Measurements from ENCODE around the gene SOX4. TPM values are rescaled to one million over a fixed set of nuclear protein-coding genes. Genes with fewer than 3 reads are reported as not detected.

The SOX4 gene
- total RNA-seq, 2 experiments from 2014 or later, result 1.6 TPM

GRCh38 chr6:21599051-21599696 lies 5.6 kb downstream of the SOX4 start:
- H3K27me3 Mint-ChIP-seq, result peaks cover 41% of the 10 kb centered on the region
- ChIA-PET POLR2A (interaction anchor here (1.6 kb wide), 1 partner anchor 11 kb away, joined by 7 read pairs; no protein-coding TSS in a partner anchor), CTCF (interaction anchor here (0.7 to 3.4 kb wide), 2 partner anchors 10 to 11 kb away, joined by 3 to 17 read pairs; no protein-coding TSS in a partner anchor)
- TF ChIP-seq CTCF (IDR thresholded peaks at IDR 0.05), result no peak
- no peaks in the 10 kb centered on the region for H3K9me3 Mint-ChIP-seq
- intact Hi-C loops (cut with micrococcal nuclease), result loop anchor here (5.0 kb wide), 1 partner anchor 68 kb away; no protein-coding TSS in a partner anchor
- no peak overlapping the region for H3K27ac Mint-ChIP-seq
- DNase-seq, result no peak
- no peak overlapping the region for H3K4me3 Mint-ChIP-seq
- H3K4me1 Mint-ChIP-seq (ENCODE audit: low read depth), result peaks cover 30% of the 10 kb centered on the region
- H3K36me3 Mint-ChIP-seq (ENCODE audit: low read depth), result no peaks in the 10 kb centered on the region
- ATAC-seq, result no peak

- Mint-ChIP-seq H3K27ac (no peak overlapping the region), H3K4me1 (ENCODE audit: low read depth) (peaks cover 18% of the 10 kb centered on the region), H3K27me3 (peaks cover 32% of the 10 kb centered on the region), H3K4me3 (no peak overlapping the region), H3K9me3 (no peaks in the 10 kb centered on the region), H3K36me3 (ENCODE audit: low read depth) (no peaks in the 10 kb centered on the region)
- ATAC-seq (no peak), DNase-seq (no peak)
- intact Hi-C loops (cut with micrococcal nuclease), result no loop called here
- POLR2A ChIA-PET, result no interaction called here
- CTCF ChIA-PET, result interaction anchor here (1.0 kb wide), 1 partner anchor 12 kb away, joined by 6 read pairs; no protein-coding TSS in a partner anchor
- no peak for TF ChIP-seq CTCF (IDR thresholded peaks at IDR 0.05)
Observed at GRCh38 chr6:21601339-21601923, 7.9 kb downstream of the SOX4 start.

- Mint-ChIP-seq H3K4me3 (no peak overlapping the region), H3K27ac (no peak overlapping the region), H3K4me1 (ENCODE audit: low read depth) (peaks cover 14% of the 10 kb centered on the region), H3K36me3 (ENCODE audit: low read depth) (no peaks in the 10 kb centered on the region), H3K27me3 (peaks cover 30% of the 10 kb centered on the region), H3K9me3 (no peaks in the 10 kb centered on the region)
- POLR2A ChIA-PET, result no interaction called here
- ATAC-seq, result no peak
- intact Hi-C loops (cut with micrococcal nuclease), result no loop called here
- TF ChIP-seq CTCF (IDR thresholded peaks at IDR 0.05), result no peak
- CTCF ChIA-PET, result interaction anchor here (1.0 kb wide), 1 partner anchor 13 kb away, joined by 6 read pairs; no protein-coding TSS in a partner anchor
- no peak for DNase-seq
Observed at GRCh38 chr6:21601932-21602390, 8.4 kb downstream of the SOX4 start.

- ChIA-PET POLR2A (no interaction called here), CTCF (no interaction called here)
- intact Hi-C loops (cut with micrococcal nuclease), result no loop called here
- Mint-ChIP-seq H3K4me3 (no peak overlapping the region), H3K4me1 (ENCODE audit: low read depth) (peaks cover 5% of the 10 kb centered on the region), H3K9me3 (no peaks in the 10 kb centered on the region), H3K27me3 (peaks cover 21% of the 10 kb centered on the region), H3K36me3 (ENCODE audit: low read depth) (no peaks in the 10 kb centered on the region), H3K27ac (no peak overlapping the region)
- no peak for TF ChIP-seq CTCF (IDR thresholded peaks at IDR 0.05)
- DNase-seq (no peak), ATAC-seq (no peak)
Observed at GRCh38 chr6:21603082-21603952, 9.8 kb downstream of the SOX4 start.

Measured in activated CD8-positive, alpha-beta T cell treated with anti-CD3 and anti-CD28 coated beads for 36 hours (primary cell).